Measurements from ENCODE around the gene MYO3A.
"Not testable (repeated sequence)": the region's sequence is repeated elsewhere in the genome, so short reads cannot be mapped to it uniquely, and the experiment has no call there.

The MYO3A gene

GRCh38 chr10:26087666-26088065 is 153.6 kb downstream of the MYO3A start:
- DNase-seq: no peak

DNA sequence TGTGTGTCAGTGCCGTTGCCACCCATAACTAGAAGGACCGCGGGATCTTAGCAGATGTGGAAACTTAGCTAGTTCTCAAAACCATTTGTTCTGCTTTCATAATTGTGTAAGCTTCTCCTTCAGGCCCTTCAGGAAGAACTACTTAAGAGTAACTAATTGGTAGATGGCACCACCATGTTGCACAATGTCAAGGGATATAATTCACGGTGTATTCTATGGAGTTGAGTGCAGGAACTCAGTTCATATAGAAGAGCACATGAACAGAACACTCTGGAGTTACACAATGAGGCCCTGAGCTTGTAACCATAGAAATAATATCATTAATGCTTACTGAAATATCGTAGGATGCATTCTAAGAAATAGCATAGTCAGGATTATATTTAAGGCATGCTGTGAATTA is 156.0 kb downstream of the MYO3A start:
- DNase-seq: peak; percentile 3 to 61 (median 32)

DNA sequence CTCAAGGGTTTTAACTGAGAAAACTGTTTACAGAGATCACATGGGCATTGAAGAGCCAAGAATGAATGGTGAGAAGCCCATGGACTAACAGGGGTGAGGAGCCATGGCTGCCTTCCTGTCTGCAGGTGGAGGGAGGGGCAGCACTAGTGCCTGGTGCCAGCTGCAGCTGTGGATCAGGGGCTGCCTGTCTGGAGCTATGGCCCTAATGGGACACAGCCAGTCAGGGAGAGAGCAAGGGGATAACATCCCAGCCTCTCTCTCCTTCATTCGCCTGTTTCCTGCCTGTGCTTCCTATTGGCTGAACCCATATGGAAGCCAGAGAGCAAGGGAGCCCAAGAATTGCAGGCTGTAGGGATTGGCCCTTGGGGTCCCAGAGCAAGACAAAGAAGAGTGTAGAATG is 156.7 kb downstream of the MYO3A start:
- no peak for DNase-seq

- no peak for DNase-seq
Observed at GRCh38 chr10:26093229-26093628, 159.2 kb downstream of the MYO3A start.

DNA sequence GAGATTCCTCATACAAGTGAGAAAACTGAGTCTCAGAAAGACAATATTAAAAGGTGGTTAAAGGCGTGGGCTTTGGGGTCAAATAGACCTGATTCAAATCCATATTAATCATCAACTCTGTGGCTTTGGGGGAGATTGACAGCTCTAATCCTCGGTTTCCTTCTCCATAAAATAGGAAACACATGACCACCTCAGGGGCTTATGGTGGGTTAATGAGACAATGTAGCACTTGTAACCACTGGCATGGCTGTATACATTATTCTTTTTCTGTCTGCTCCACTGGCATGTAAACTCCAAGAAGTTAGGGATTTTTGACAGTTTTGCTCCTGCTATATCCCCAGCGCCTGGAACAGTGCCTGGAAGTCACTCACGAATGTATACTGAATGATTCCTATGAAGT is 161.8 kb downstream of the MYO3A start:
- no peak for DNase-seq

DNA sequence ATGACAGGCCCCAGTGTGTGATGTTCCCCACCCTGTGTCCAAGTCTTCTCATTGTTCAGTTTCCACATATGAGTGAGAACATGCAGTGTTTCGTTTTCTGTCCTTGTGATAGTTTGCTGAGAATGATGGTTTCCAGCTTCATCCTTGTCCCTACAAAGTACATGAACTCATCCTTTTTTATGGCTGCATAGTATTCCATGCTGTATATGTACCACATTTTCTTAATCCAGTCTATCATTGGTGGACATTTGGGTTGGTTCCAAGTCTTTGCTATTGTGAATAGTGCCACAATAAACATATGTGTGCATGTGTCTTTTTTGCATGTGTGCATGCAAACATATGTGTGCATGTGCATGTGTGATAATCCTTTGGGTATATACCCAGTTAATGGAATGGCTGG is 163.5 kb downstream of the MYO3A start:
- not testable (repeated sequence) for DNase-seq

GRCh38 chr10:26112532-26112931 is 178.5 kb downstream of the MYO3A start:
- no peak for DNase-seq

DNA sequence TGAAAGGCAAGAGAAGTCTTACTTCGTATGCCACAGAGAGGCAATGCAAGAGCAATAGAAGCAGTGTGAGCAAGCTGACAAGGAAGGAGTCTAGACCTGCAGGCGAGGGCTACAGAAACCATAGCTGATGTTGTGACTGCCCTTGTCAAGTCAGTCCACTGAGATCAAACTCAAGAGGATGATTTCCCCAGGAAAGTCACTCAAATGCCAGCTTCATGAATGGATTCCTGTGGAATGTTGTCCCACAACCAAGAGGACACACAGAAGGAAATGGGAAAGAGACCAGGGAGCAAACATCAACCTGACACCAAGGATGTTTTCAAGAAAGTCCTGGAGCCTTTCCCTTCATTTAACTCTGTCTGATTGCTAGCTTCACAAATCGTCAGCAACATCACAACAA is 204.6 kb downstream of the MYO3A start:
- no peak for DNase-seq

- no peak for DNase-seq
Observed at GRCh38 chr10:26156019-26156418, 222.0 kb downstream of the MYO3A start.

GRCh38 chr10:26157734-26158133 is 223.7 kb downstream of the MYO3A start:
- DNase-seq: no peak

DNA sequence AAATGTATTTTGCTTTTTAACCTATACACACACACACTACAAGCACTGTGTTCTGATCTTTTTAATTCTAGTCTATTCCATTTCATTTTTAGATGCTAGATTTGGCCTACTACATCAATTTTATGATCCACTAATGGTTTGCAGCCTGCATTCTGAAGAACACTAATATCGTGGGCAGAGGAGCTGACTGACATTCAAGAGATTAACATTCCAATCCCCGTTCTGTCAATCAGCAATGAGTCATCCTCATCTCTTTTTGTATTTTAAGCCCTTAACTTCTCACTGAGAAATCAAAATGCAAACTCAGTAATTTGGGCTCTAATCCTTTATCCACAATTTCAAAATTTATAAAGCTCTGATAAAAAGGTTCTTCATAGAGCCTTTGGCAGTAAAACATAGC is 235.4 kb downstream of the MYO3A start:
- no peak for DNase-seq

DNA sequence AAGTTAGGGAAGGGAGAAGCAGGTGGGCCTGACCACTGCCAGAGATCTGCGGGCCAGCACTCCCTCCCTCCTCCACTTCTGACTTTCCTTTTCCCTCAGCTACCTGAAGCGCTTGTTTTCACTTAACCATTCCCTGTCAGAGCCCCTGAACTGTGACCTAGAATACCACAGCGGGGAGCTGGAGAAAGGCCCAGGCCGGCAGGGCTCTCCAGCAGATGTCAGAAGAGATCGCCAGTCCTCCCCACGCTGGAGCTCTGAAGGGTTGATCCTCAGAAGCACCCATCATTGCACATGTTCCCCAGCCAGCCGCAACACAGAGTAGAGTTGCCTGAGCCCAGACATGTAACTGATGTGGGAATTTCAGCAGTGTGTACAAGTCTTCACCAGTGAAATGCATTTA is 238.1 kb downstream of the MYO3A start:
- no peak for DNase-seq

DNA sequence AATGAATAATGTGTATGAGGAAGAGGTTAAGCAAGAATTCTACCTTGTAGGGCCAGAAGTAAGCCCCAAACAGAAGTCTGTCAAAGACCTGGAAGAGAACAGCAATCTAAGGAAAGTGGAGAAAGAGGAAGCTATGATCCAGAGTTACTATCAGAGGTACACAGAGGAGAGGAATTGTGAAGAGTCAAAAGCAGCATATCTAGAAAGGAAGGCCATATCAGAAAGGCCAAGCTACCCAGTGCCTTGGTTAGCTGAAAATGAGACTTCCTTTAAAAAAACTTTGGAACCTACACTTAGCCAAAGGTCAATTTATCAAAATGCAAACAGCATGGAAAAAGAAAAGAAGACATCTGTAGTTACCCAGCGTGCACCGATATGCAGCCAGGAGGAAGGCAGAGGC is 239.8 kb downstream of the MYO3A start:
- no peak for DNase-seq

GRCh38 chr10:26177341-26177740 is 243.3 kb downstream of the MYO3A start:
- DNase-seq: no peak

DNA sequence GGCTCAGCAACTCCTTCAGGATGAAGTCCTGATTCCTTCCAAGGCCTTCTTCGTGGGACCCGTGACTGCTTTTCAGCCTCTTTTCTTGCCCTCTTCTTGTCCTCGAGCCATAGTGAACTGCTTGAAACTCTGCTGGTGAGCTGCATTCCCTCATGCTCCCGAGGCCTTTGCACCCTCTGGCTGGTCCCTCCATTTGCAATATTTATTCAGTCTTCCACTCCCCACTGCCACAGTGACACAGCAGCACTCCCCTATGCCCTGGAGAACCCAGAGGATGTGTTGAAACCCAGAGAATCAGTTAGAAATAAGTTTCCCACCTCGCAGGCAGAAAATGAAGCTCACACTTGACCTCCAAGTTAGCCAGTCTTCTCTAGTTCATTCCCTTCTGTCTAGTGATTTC is 260.2 kb downstream of the MYO3A start:
- no peak for DNase-seq

GRCh38 chr10:26197248-26197647 is 263.2 kb downstream of the MYO3A start:
- DNase-seq: no peak

DNA sequence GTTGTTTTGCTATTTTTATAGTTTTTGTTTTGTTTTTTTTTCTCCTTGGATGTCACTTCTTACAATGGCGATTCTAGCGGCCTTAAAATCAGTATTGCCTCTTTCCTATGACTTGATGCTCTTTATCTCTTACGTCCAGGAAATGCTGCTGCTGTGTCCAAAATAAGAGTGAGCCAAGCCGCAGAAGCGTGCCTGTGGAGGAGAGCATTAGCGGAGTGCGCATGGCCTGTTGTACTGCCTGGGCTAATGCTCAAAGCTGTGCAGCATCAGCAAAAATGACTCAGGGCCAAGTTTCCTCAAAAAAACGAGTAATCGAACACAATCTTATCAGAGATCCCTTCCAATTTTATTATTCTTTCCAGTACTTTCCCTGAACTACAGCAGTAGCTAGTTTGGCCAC is 264.1 kb downstream of the MYO3A start:
- no peak for DNase-seq

- DNase-seq: no peak
Observed at GRCh38 chr10:26199841-26200240, 265.8 kb downstream of the MYO3A start.

GRCh38 chr10:26205223-26205622 is 271.2 kb downstream of the MYO3A start:
- DNase-seq: no peak

- no peak for DNase-seq
Observed at GRCh38 chr10:26211781-26212444, 277.9 kb downstream of the MYO3A start.

GRCh38 chr10:26212511-26212910 is 278.5 kb downstream of the MYO3A start:
- no peak for DNase-seq

- no peak for DNase-seq
Observed at GRCh38 chr10:26213157-26213800, 279.2 kb downstream of the MYO3A start.

DNA sequence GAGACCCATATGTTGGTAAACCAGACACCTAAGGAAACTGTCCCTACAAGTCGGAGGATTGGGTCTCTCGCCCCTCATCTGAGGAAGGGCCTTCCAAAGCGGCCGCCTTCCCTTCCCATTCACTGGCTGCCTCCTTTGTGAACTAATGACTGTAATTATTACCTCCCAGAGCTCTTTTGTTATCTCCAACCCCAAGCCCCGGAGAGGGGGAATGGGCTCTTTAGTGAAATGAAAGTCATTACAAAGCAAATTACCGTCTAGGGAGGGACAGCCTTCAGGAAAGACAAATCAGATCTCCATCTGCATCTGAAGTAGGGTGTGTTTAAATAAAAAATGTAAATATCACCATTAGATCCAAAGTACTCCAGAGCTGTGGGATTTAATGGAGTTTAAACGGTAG is 280.0 kb downstream of the MYO3A start:
- no peak for DNase-seq

DNA sequence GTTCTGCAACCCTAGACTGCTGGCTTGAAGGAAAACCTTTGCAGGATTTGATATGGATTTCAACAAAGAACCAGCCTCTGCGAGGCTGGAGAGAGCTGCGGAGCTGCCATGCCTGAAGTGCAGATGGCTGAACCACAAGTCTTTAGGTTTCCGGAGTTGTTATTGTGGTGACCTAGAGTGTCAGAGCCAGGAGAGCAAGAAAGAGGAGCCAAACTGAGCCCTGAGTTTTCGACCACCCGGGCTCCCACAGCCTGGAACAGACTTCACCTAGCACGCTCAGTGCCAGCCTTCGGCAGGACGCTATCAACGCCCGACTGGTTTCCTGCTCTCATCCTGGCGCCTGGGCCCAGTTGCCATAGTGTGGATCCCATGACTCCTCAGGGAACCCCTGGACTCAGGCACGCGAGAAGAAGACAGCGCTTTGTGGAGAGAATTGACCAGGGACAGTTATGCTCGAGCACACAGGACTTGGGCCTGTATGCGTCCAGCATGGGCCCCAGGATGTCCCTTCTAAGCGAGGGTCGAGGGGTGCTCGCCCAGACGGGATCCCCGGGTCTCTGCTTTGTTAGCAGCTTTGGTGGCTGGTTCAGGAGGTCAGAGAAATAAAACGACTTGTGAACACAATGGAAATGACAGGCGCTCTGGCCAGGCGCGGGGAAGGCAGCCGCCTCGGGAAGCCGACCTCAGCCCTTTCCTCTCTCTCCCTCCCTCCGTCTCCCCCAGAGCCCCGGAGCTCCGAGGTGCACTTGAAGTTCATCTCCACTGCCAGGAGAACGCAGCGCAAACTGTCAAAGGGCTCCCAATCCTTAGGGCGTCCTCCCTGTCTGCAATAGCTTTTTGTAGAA is 280.7 kb downstream of the MYO3A start:
- no peak for DNase-seq

Data from suppressor macrophage (primary cell).